ENCODE data around the gene DEFB132. TPM values are rescaled to one million over a fixed set of nuclear protein-coding genes. Genes with fewer than 3 reads are reported as not detected.

The DEFB132 gene
- total RNA-seq, 1 donor = not detected

GRCh38 chr20:272718-273117, 15.2 kb downstream of the DEFB132 start:
- DNase-seq (ENCODE audit: low read depth) = no peak
- TF ChIP-seq, protein P1, sequence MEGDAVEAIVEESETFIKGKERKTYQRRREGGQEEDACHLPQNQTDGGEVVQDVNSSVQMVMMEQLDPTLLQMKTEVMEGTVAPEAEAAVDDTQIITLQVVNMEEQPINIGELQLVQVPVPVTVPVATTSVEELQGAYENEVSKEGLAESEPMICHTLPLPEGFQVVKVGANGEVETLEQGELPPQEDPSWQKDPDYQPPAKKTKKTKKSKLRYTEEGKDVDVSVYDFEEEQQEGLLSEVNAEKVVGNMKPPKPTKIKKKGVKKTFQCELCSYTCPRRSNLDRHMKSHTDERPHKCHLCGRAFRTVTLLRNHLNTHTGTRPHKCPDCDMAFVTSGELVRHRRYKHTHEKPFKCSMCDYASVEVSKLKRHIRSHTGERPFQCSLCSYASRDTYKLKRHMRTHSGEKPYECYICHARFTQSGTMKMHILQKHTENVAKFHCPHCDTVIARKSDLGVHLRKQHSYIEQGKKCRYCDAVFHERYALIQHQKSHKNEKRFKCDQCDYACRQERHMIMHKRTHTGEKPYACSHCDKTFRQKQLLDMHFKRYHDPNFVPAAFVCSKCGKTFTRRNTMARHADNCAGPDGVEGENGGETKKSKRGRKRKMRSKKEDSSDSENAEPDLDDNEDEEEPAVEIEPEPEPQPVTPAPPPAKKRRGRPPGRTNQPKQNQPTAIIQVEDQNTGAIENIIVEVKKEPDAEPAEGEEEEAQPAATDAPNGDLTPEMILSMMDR (IDR thresholded peaks at IDR 0.05; ENCODE audit: insufficient read depth, low read length) = no peak
- H3K4me3 ChIP-seq (ENCODE audit: low read depth, low read length) = no peak overlapping the region

GRCh38 chr20:273884-274283, 16.4 kb downstream of the DEFB132 start:
- no peak for DNase-seq (ENCODE audit: low read depth)
- TF ChIP-seq, protein P1 (IDR thresholded peaks at IDR 0.05; ENCODE audit: insufficient read depth, low read length) = no peak

GRCh38 chr20:275791-276190, 18.3 kb downstream of the DEFB132 start:
- no peak overlapping the region for H3K4me3 ChIP-seq (ENCODE audit: low read depth, low read length)
- TF ChIP-seq, protein P1 (IDR thresholded peaks at IDR 0.05; ENCODE audit: insufficient read depth, low read length) = no peak
- no peak for DNase-seq (ENCODE audit: low read depth)

More at GRCh38 chr20:273884-274283, 16.4 kb downstream of the DEFB132 start:
- no peak overlapping the region for H3K4me3 ChIP-seq (ENCODE audit: low read depth, low read length)

DNA sequence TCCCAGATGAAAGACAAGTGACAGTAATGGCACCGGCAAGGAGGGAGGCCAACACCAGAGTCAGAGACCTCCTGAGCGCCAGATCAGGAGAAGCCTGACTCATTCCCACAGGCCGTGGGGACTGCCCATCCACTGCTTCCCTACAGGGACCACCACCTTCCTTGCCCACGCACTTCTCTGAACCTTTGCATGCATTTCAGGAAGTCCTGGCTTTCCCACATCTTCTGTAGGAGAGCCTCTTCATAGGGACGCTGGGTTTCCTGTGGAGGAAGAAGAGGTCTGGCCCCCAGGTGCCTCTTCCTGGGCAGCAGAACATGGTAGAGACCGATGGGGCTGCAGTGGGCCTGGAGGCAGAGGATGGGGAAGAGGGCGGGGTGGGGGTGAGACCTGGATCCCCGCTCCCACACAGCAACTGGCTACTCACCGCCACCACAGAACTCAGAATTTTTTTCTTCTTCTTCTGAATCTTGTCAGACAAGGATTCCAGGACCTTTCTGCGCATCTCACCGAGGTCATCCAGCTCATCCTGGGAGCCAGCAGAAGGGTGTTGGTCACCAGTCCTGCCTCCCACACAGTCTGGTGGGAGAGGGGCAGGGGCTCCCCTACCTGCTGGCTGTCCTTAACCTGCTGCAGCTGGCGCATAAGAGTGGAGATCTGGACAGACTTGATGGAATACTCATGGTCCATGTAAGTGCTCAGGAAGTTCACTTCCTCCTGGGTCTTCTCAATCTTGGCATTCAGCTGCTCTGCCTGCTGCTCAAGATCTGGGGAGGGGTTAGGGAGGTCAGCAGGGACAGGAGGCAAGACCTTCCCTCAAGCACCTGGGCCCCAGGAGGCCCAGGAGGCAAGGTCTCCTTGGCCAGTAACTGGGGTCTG, 19.3 kb downstream of the DEFB132 start:
- H3K4me3 ChIP-seq (ENCODE audit: low read depth, low read length) = no peak overlapping the region
- TF ChIP-seq, protein P1 (IDR thresholded peaks at IDR 0.05; ENCODE audit: insufficient read depth, low read length) = no peak
- no peak for DNase-seq (ENCODE audit: low read depth)

GRCh38 chr20:277496-277781, 19.9 kb downstream of the DEFB132 start:
- no peak for DNase-seq (ENCODE audit: low read depth)
- TF ChIP-seq, protein P1 (IDR thresholded peaks at IDR 0.05; ENCODE audit: insufficient read depth, low read length) = no peak

DNA sequence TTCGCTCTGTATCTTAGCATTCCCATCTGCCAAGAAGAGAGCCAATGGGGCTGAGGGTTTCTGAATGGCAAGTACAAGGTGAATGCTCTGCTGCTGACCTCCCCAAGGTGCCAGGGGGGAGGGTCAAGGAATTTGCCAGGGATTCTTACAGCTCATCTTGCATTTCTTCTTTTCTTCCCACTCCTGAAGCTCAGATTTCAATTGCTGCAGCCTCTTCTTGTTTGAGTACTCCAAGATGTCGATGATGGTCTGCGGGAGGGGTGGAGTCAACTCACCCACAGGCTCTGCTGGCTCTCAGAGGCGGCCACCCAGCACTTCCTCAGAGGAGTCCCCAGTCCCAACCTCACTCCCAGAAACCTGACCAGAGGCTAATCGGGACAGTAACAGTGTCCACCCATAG, 20.7 kb downstream of the DEFB132 start:
- no peak overlapping the region for H3K4me3 ChIP-seq (ENCODE audit: low read depth, low read length)
- TF ChIP-seq, protein P1 (IDR thresholded peaks at IDR 0.05; ENCODE audit: insufficient read depth, low read length) = no peak
- DNase-seq (ENCODE audit: low read depth) = no peak

More at GRCh38 chr20:277496-277781, 19.9 kb downstream of the DEFB132 start:
- no peak overlapping the region for H3K4me3 ChIP-seq (ENCODE audit: low read depth, low read length)

All from fibroblast of the aortic adventitia (primary cell).